Vagina (tissue), 2 donors: ENCODE measurements around the gene SPATA31C1. TPM values are rescaled to one million over a fixed set of nuclear protein-coding genes. Genes with fewer than 3 reads are reported as not detected.

ENCODE experiments used
- DNase-seq, 2 donors: peaks; one replicate each; pipeline ENCODE4 v3.0.0-alpha.2; 2017; ENCODE audit errors: extremely low spot score in 2 of 2
- H3K27ac ChIP-seq: fragments of 200-600 bp; sonication (generic); one replicate; pipeline ENCODE4 v1.5.1; 2019
- H3K27me3 ChIP-seq: fragments of 200-600 bp; sonication (generic); one replicate; pipeline ENCODE4 v1.5.1; 2019
- H3K36me3 ChIP-seq, 2 donors: fragments of 200-600 bp; sonication (generic); one replicate each; pipeline ENCODE4 v1.5.1; 2017 to 2019
- H3K4me1 ChIP-seq: fragments of 200-600 bp; sonication (generic); one replicate; pipeline ENCODE4 v1.5.1; 2019
- H3K4me3 ChIP-seq, 2 donors: fragments of 200-600 bp; sonication (generic); 1 replicate in 1 of 2; 2 replicates in 1 of 2; pipeline ENCODE4 v1.5.1; 2016 to 2019
- H3K9me3 ChIP-seq: fragments of 200-600 bp; sonication (generic); one replicate; pipeline ENCODE4 v1.5.1; 2019
- CTCF ChIP-seq, 3 experiments: fragments of 450-650 bp in 2 of 3; fragments of 200-600 bp in 1 of 3; sonication (generic) in 1 of 3; IDR thresholded peaks; one replicate each; pipeline ENCODE4 v1.5.1; 2017 to 2019; ENCODE audit warnings: antibody characterized with exemption in 3 of 3, mild to moderate bottlenecking in 2 of 3, moderate library complexity in 2 of 3
- POLR2A ChIP-seq, 2 donors: fragments of 450-650 bp; IDR thresholded peaks; one replicate each; pipeline ENCODE4 v1.6.1; 2017; ENCODE audit warnings: antibody characterized with exemption in 2 of 2, mild to moderate bottlenecking in 2 of 2, moderate library complexity in 2 of 2
- POLR2AphosphoS5 ChIP-seq, 2 donors: sonication (generic); formaldehyde crosslinking; IDR thresholded peaks; one replicate each; pipeline ENCODE4 v1.9.0; 2017; ENCODE audit warnings: antibody characterized with exemption in 2 of 2, mild to moderate bottlenecking in 2 of 2, low read depth in 1 of 2; ENCODE audit not compliant: insufficient read depth in 1 of 2
- intact Hi-C: fragments of 100-400 bp; cut with DNase I; formaldehyde crosslinking; loops from one replicate; pipeline ENCODE4 v1.15.1; 2023
- total RNA-seq: library from RNA; depleted of rRNA; stranded (reverse); fragments of >200 nt; gene quantifications from one replicate; pipeline ENCODE4 v1.2.3, GENCODE V29; 2016

SPATA31C1 gene
- total RNA-seq, 1 donor from 2014 or later = not detected

DNA sequence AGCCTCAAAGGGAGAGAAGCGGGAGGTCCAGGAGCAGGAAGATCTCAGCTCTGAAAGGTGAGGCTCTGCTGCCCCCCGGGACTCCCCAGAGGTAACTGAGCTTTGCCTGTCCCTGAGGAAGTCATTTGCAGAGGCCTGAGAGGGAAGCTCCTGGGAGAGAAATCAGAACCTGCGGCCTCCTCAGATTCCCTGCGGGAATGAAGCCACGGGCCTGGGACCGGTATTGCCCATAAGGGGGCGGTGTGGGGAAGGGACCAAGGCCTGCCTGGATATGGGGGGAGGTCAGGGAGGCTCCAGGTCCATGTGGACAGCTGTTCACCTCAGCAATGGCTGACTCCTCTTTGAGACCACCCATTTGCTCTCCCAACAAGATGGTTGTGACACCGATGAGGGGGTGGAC is 33.8 kb upstream of the SPATA31C1 start:
- Histone ChIP-seq H3K27me3 (no peaks in the 10 kb centered on the region), H3K4me1 (no peaks in the 10 kb centered on the region), H3K9me3 (no peaks in the 10 kb centered on the region), H3K36me3 (no peaks in the 10 kb centered on the region), H3K4me3 (no peak overlapping the region), H3K27ac (no peak overlapping the region)
- peak in 1 of 2 donors; percentile 75 for DNase-seq
- TF ChIP-seq POLR2A (IDR thresholded peaks at IDR 0.05) (no peak), POLR2AphosphoS5 (IDR thresholded peaks at IDR 0.05; ENCODE audit: insufficient read depth in 1 of 2, low read depth in 1 of 2) (no peak), CTCF (IDR thresholded peaks at IDR 0.05) (no peak)
- intact Hi-C loops = no loop called here

DNA sequence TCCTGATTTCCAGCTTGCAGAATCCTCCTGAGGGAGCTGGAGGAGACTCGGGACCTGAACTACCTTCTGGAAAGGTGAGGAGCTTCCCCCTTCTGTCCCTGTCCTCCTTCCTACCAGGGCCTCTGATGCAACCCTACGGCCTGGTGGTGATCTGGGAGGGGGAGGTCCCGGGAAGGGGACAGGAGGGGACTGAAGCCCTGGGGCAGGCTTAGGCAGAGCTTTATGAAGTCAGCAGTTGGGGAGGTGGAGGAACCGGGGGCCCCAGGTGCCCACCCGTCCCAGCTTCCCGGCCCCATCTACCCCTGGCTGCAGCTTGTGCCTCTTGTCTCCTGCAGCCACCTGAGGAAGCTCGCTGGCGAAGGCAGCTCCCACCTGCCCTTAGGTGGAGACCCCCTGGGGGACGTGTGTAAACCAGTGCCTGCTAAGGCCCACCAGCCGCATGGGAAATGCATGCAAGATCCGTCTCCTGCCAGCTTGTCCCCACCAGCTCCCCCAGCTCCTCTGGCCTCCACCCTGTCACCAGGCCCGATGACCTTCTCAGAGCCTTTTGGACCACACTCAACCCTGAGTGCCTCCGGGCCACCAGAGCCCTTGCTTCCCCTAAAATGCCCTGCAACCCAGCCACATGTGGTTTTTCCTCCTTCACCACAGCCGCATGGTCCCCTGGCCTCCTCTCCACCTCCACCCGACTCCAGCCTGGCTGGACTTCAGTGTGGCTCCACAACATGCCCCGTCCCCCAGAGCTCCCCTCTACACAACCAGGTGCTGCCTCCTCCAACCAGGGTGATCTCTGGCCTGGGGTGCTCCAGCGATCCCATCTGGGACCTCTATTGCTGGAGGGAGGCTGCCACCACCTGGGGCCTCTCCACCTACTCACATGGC is 32.9 kb upstream of the SPATA31C1 start:
- intact Hi-C loops = no loop called here
- TF ChIP-seq POLR2A (IDR thresholded peaks at IDR 0.05) (no peak), POLR2AphosphoS5 (IDR thresholded peaks at IDR 0.05; ENCODE audit: insufficient read depth in 1 of 2, low read depth in 1 of 2) (no peak), CTCF (IDR thresholded peaks at IDR 0.05) (no peak)

GRCh38 chr9:87885484-87886189 is 32.1 kb upstream of the SPATA31C1 start:
- Histone ChIP-seq H3K36me3 (no peaks in the 10 kb centered on the region), H3K27me3 (no peaks in the 10 kb centered on the region), H3K9me3 (no peaks in the 10 kb centered on the region), H3K27ac (no peak overlapping the region), H3K4me3 (no peak overlapping the region), H3K4me1 (no peaks in the 10 kb centered on the region)
- no peak for TF ChIP-seq POLR2A (IDR thresholded peaks at IDR 0.05)
- no peak for TF ChIP-seq CTCF (IDR thresholded peaks at IDR 0.05)
- no peak for TF ChIP-seq POLR2AphosphoS5 (IDR thresholded peaks at IDR 0.05; ENCODE audit: insufficient read depth in 1 of 2, low read depth in 1 of 2)
- peak in 1 of 2 donors; percentile 85 for DNase-seq
- intact Hi-C loops = no loop called here

More for the DNA sequence above, 32.9 kb upstream of the SPATA31C1 start:
- no peaks in the 10 kb centered on the region for H3K9me3 ChIP-seq
- DNase-seq = peak; percentile 69 to 87
- H3K4me1 ChIP-seq = no peaks in the 10 kb centered on the region
- no peaks in the 10 kb centered on the region for H3K36me3 ChIP-seq
- no peak overlapping the region for H3K27ac ChIP-seq
- H3K4me3 ChIP-seq = no peak overlapping the region
- H3K27me3 ChIP-seq = no peaks in the 10 kb centered on the region

DNA sequence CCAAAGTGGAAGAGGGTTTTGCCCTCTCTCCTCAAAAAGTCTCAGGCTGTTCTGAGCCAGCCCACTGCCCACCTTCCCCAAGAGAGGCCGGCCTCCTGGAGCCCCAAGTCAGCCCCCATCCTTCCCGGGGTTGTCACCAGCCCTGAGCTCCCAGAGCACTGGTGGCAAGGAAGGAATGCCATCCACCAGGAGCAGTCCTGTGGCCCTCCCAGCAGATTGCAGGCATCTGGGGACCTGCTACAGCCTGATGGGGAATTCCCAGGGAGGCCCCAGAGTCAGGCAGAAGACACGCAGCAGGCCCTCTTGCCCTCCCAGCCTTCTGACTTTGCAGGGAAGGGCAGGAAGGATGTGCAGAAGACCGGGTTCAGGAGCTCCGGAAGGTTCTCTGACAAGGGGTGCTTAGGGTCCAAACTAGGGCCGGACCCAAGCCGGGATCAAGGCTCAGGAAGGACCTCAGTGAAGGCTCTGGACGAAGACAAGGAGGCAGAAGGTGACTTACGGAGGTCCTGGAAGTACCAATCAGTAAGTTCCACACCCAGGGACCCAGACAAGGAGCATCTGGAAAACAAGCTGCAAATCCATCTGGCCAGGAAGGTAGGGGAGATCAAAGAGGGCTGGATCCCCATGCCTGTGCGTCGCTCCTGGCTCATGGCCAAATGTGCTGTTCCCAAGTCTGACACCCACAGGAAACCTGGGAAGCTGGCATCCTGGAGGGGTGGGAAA is 31.4 kb upstream of the SPATA31C1 start:
- no peaks in the 10 kb centered on the region for H3K27me3 ChIP-seq
- H3K4me1 ChIP-seq = no peaks in the 10 kb centered on the region
- H3K9me3 ChIP-seq = no peaks in the 10 kb centered on the region
- no peaks in the 10 kb centered on the region for H3K36me3 ChIP-seq
- peak; percentile 79 to 90 for DNase-seq
- TF ChIP-seq POLR2A (IDR thresholded peaks at IDR 0.05) (no peak), CTCF (IDR thresholded peaks at IDR 0.05) (no peak), POLR2AphosphoS5 (IDR thresholded peaks at IDR 0.05; ENCODE audit: insufficient read depth in 1 of 2, low read depth in 1 of 2) (no peak)
- no peak overlapping the region for H3K4me3 ChIP-seq
- H3K27ac ChIP-seq = no peak overlapping the region
- intact Hi-C loops = no loop called here
